ENCODE measurements around the gene FAM163B. TPM values are rescaled to one million over a fixed set of nuclear protein-coding genes. Genes with fewer than 3 reads are reported as not detected.

The FAM163B gene
- total and polyA plus RNA-seq, 8 donors = 0.23 to 2.7 (median 1.7) TPM; not detected in 1

- DNase-seq = no peak
Observed at GRCh38 chr9:133547116-133547515, 62.1 kb downstream of the FAM163B start.

GRCh38 chr9:133546287-133546680, 62.9 kb downstream of the FAM163B start:
- Histone ChIP-seq H3K4me3 (no peak overlapping the region), H3K36me3 (no peaks in the 10 kb centered on the region), H3K9me3 (no peaks in the 10 kb centered on the region), H3K4me1 (peaks cover 10 to 36% of the 10 kb centered on the region in 2 donors), H3K27ac (no peak overlapping the region), H3K27me3 (no peaks in the 10 kb centered on the region)
- ATAC-seq (no peak), DNase-seq (no peak)
- TF ChIP-seq CTCF (IDR thresholded peaks at IDR 0.05) = no peak
- intact Hi-C loops (cut with DNase I) = no loop called here

More at GRCh38 chr9:133547116-133547515, 62.1 kb downstream of the FAM163B start:
- Histone ChIP-seq H3K27ac (no peak overlapping the region), H3K27me3 (no peaks in the 10 kb centered on the region), H3K9me3 (no peaks in the 10 kb centered on the region), H3K36me3 (no peaks in the 10 kb centered on the region), H3K4me1 (peaks cover 10 to 36% of the 10 kb centered on the region in 2 donors), H3K4me3 (no peak overlapping the region)
- intact Hi-C loops (cut with DNase I) = no loop called here
- TF ChIP-seq CTCF (IDR thresholded peaks at IDR 0.05) = no peak
- ATAC-seq = no peak

- Histone ChIP-seq H3K27me3 (peaks cover 0 to 2% of the 10 kb centered on the region in 2 donors), H3K9me3 (no peaks in the 10 kb centered on the region), H3K27ac (peak overlapping the region in 1 of 2 donors; percentile 41), H3K4me3 (no peak overlapping the region), H3K4me1 (peaks cover 10 to 38% of the 10 kb centered on the region in 2 donors), H3K36me3 (no peaks in the 10 kb centered on the region)
- ATAC-seq = peak; percentile 36
- intact Hi-C loops (cut with DNase I) = no loop called here
- peak in 1 of 4 donors; percentile 53 for DNase-seq
- no peak for TF ChIP-seq CTCF (IDR thresholded peaks at IDR 0.05)
Observed at GRCh38 chr9:133545494-133546286, 63.5 kb downstream of the FAM163B start.

GRCh38 chr9:133543772-133544467, 65.3 kb downstream of the FAM163B start:
- peaks cover 0 to 20% of the 10 kb centered on the region in 2 donors for H3K27me3 ChIP-seq
- no peak overlapping the region for H3K4me3 ChIP-seq
- TF ChIP-seq CTCF (IDR thresholded peaks at IDR 0.05) = no peak
- ATAC-seq (no peak), DNase-seq (no peak)
- peak overlapping the region in 1 of 2 donors; percentile 8 for H3K27ac ChIP-seq
- peaks cover 13 to 56% of the 10 kb centered on the region in 2 donors for H3K4me1 ChIP-seq
- no peaks in the 10 kb centered on the region for H3K36me3 ChIP-seq
- no peaks in the 10 kb centered on the region for H3K9me3 ChIP-seq
- intact Hi-C loops (cut with DNase I) = no loop called here

- DNase-seq (no peak), ATAC-seq (no peak)
- intact Hi-C loops (cut with DNase I) = no loop called here
- no peak overlapping the region for H3K27ac ChIP-seq
- TF ChIP-seq CTCF (IDR thresholded peaks at IDR 0.05) = no peak
- peaks cover 0 to 27% of the 10 kb centered on the region in 2 donors for H3K27me3 ChIP-seq
- no peak overlapping the region for H3K4me3 ChIP-seq
- peaks cover 13 to 65% of the 10 kb centered on the region in 2 donors for H3K4me1 ChIP-seq
- no peaks in the 10 kb centered on the region for H3K36me3 ChIP-seq
- no peaks in the 10 kb centered on the region for H3K9me3 ChIP-seq
Observed at GRCh38 chr9:133542002-133542401, 67.2 kb downstream of the FAM163B start.

Measured in left lung (tissue), 10 donors.